ENCODE results near the gene RPN1. TPM values are rescaled to one million over a fixed set of nuclear protein-coding genes. Genes with fewer than 3 reads are reported as not detected.

The RPN1 gene
- total and polyA plus RNA-seq, 2 of the 13 experiments (the other 11 are each of a cell fraction or from before 2014, with no cell fraction given) = 290 to 342 TPM

GRCh38 chr3:128590948-128591347, 59.7 kb downstream of the RPN1 start (continued):
- TF ChIP-seq ZBTB7B (CRISPR knock-in tag; IDR thresholded peaks at IDR 0.05) (no peak), MBD4 (IDR thresholded peaks at IDR 0.05; ENCODE audit: borderline replicate concordance, low read length) (no peak), SRSF1 (optimal IDR thresholded peaks at IDR 0.05; ENCODE audit: low read depth, low read length) (no peak), MTF2 (CRISPR knock-in tag; IDR thresholded peaks at IDR 0.05; ENCODE audit: borderline replicate concordance) (no peak), HOXA7 (CRISPR knock-in tag; IDR thresholded peaks at IDR 0.05) (no peak), ZNF615 (CRISPR knock-in tag; IDR thresholded peaks at IDR 0.05; ENCODE audit: borderline replicate concordance) (no peak), KAT8 (CRISPR knock-in tag; IDR thresholded peaks at IDR 0.05) (0 out of 2 replicates have a peak, but pooled peaks have one; percentile 43), MLX (CRISPR knock-in tag; IDR thresholded peaks at IDR 0.05) (0 out of 2 replicates have a peak, but pooled peaks have one; percentile 23), RFX1 (IDR thresholded peaks at IDR 0.05) (no peak), ZNF780A (CRISPR knock-in tag; IDR thresholded peaks at IDR 0.05) (no peak), ZBTB42 (CRISPR knock-in tag; IDR thresholded peaks at IDR 0.05) (no peak), YY1 (IDR thresholded peaks at IDR 0.05; ENCODE audit: insufficient read depth, insufficient replicate concordance, low read depth, low read length) (no peak), IKZF1 (IDR thresholded peaks at IDR 0.05) (no peak), ZNF678 (CRISPR knock-in tag; IDR thresholded peaks at IDR 0.05) (no peak), KAT2B (IDR thresholded peaks at IDR 0.05; ENCODE audit: borderline replicate concordance, low read depth, low read length) (no peak), ZNF281 (CRISPR knock-in tag; IDR thresholded peaks at IDR 0.05; ENCODE audit: borderline replicate concordance) (no peak), GFI1 (CRISPR knock-in tag; IDR thresholded peaks at IDR 0.05; ENCODE audit: borderline replicate concordance) (no peak), IKZF4 (CRISPR knock-in tag; IDR thresholded peaks at IDR 0.05; ENCODE audit: borderline replicate concordance, low read depth, not compliant biosample characterization) (no peak), ZNF256 (CRISPR knock-in tag; conservative IDR thresholded peaks at IDR 0.05) (no peak), SUZ12 (IDR thresholded peaks at IDR 0.05; ENCODE audit: low read depth, low read length) (no peak), MZF1 (CRISPR knock-in tag; IDR thresholded peaks at IDR 0.05; ENCODE audit: borderline replicate concordance) (no peak), ZBTB38 (CRISPR knock-in tag; IDR thresholded peaks at IDR 0.05) (peak; percentile 72), PBX3 (CRISPR knock-in tag; IDR thresholded peaks at IDR 0.05; ENCODE audit: borderline replicate concordance) (no peak), ZNF761 (CRISPR knock-in tag; conservative IDR thresholded peaks at IDR 0.05) (no peak), NR2F6 (IDR thresholded peaks at IDR 0.05) (no peak), NR2F6 (CRISPR knock-in tag; IDR thresholded peaks at IDR 0.05) (peak; percentile 34; the same call in 1 of the 2 replicates), MAFF (IDR thresholded peaks at IDR 0.05; ENCODE audit: low read depth, low read length) (no peak), FUBP1 (CRISPR knock-in tag; IDR thresholded peaks at IDR 0.05; ENCODE audit: borderline replicate concordance) (no peak)

Data from HepG2 (cell line).